ENCODE measurements around the gene EXOSC1. TPM values are rescaled to one million over a fixed set of nuclear protein-coding genes. Genes with fewer than 3 reads are reported as not detected.
"Not testable (repeated sequence)": the region's sequence is repeated elsewhere in the genome, so short reads cannot be mapped to it uniquely, and the experiment has no call there.

The EXOSC1 gene
- total RNA-seq, 1 donor from 2014 or later = 40.3 TPM

- H3K4me1 Mint-ChIP-seq = peaks cover 10% of the 10 kb centered on the region
- DNase-seq (ENCODE audit: low read depth, low spot score) = peak; percentile 49
- no peaks in the 10 kb centered on the region for H3K36me3 Mint-ChIP-seq (ENCODE audit: low read depth)
- TF ChIP-seq CTCF (conservative IDR thresholded peaks at IDR 0.05) = peak; percentile 89
- peak overlapping the region; percentile 35 for H3K4me3 Mint-ChIP-seq
- no peaks in the 10 kb centered on the region for H3K9me3 Mint-ChIP-seq
- H3K27me3 Mint-ChIP-seq (ENCODE audit: low read depth) = no peaks in the 10 kb centered on the region
- peak overlapping the region; percentile 0 for H3K27ac Mint-ChIP-seq (ENCODE audit: unreplicated experiment)
Measured at GRCh38 chr10:97407211-97407951, 38.4 kb downstream of the EXOSC1 start.

- H3K36me3 Mint-ChIP-seq (ENCODE audit: low read depth); H3K9me3 Mint-ChIP-seq: not testable (repeated sequence)
Measured at GRCh38 chr10:97406483-97406882, 39.3 kb downstream of the EXOSC1 start.

GRCh38 chr10:97406064-97406463 is 39.7 kb downstream of the EXOSC1 start:
- TF ChIP-seq CTCF (conservative IDR thresholded peaks at IDR 0.05) = no peak
- Mint-ChIP-seq H3K27ac (ENCODE audit: unreplicated experiment) (no peak overlapping the region), H3K9me3 (no peaks in the 10 kb centered on the region), H3K4me3 (no peak overlapping the region), H3K27me3 (ENCODE audit: low read depth) (no peaks in the 10 kb centered on the region), H3K4me1 (peaks cover 15% of the 10 kb centered on the region), H3K36me3 (ENCODE audit: low read depth) (no peaks in the 10 kb centered on the region)
- DNase-seq (ENCODE audit: low read depth, low spot score) = no peak

More at GRCh38 chr10:97406483-97406882, 39.3 kb downstream of the EXOSC1 start:
- not testable (repeated sequence) for H3K4me3 Mint-ChIP-seq; H3K27me3 Mint-ChIP-seq (ENCODE audit: low read depth); H3K27ac Mint-ChIP-seq (ENCODE audit: unreplicated experiment); DNase-seq (ENCODE audit: low read depth, low spot score)
- H3K4me1 Mint-ChIP-seq = peaks cover 11% of the 10 kb centered on the region

- Mint-ChIP-seq H3K36me3 (ENCODE audit: low read depth) (no peaks in the 10 kb centered on the region), H3K27ac (ENCODE audit: unreplicated experiment) (no peak overlapping the region), H3K4me1 (peaks cover 25% of the 10 kb centered on the region), H3K27me3 (ENCODE audit: low read depth) (no peaks in the 10 kb centered on the region), H3K4me3 (no peak overlapping the region), H3K9me3 (no peaks in the 10 kb centered on the region)
- no peak for TF ChIP-seq CTCF (conservative IDR thresholded peaks at IDR 0.05)
- DNase-seq (ENCODE audit: low read depth, low spot score) = no peak
Measured at GRCh38 chr10:97404044-97404443, 41.8 kb downstream of the EXOSC1 start.

- Mint-ChIP-seq H3K36me3 (ENCODE audit: low read depth) (no peaks in the 10 kb centered on the region), H3K4me3 (peak overlapping the region; percentile 97), H3K9me3 (no peaks in the 10 kb centered on the region), H3K4me1 (peaks cover 15% of the 10 kb centered on the region), H3K27ac (ENCODE audit: unreplicated experiment) (peak overlapping the region; percentile 83), H3K27me3 (ENCODE audit: low read depth) (no peaks in the 10 kb centered on the region)
- no peak for DNase-seq (ENCODE audit: low read depth, low spot score)
- no peak for TF ChIP-seq CTCF (conservative IDR thresholded peaks at IDR 0.05)
Measured at GRCh38 chr10:97401455-97401919, 44.3 kb downstream of the EXOSC1 start.
